Esophagus muscularis mucosa (tissue), 4 donors: ENCODE data around the gene PPP1R3G.

Experiments
- CTCF ChIP-seq, 3 experiments: fragments of 200-600 bp in 2 of 3; fragments of 450-650 bp in 1 of 3; sonication (generic) in 2 of 3; IDR thresholded peaks; one replicate each; pipeline ENCODE4 v1.5.1; 2017 to 2019; ENCODE audit warnings: antibody characterized with exemption in 3 of 3, mild to moderate bottlenecking in 2 of 3, moderate library complexity in 1 of 3
- EP300 ChIP-seq: sonication (generic); formaldehyde crosslinking; IDR thresholded peaks from one replicate; pipeline ENCODE4 v1.6.1; 2017; ENCODE audit warnings: antibody characterized with exemption
- POLR2A ChIP-seq: fragments of 450-650 bp; IDR thresholded peaks from one replicate; pipeline ENCODE4 v1.6.1; 2017; ENCODE audit warnings: antibody characterized with exemption, moderate library complexity, mild to moderate bottlenecking, low read depth
- POLR2AphosphoS5 ChIP-seq, 2 donors: sonication (generic); formaldehyde crosslinking; IDR thresholded peaks; one replicate each; pipeline ENCODE4 v1.6.1; 2017; ENCODE audit warnings: antibody characterized with exemption in 2 of 2

- no peak for TF ChIP-seq CTCF (IDR thresholded peaks at IDR 0.05)
- no peak for TF ChIP-seq POLR2AphosphoS5 (IDR thresholded peaks at IDR 0.05)
- no peak for TF ChIP-seq POLR2A
- TF ChIP-seq EP300: no peak
Observed at GRCh38 chr6:5103250-5103649, 18.1 kb downstream of the PPP1R3G start.
